Measurements from ENCODE around the gene PCMTD2. TPM values are rescaled to one million over a fixed set of nuclear protein-coding genes. Genes with fewer than 3 reads are reported as not detected.
A peak's percentile ranks its signal among the peaks of the same experiment; 100 is the strongest.

The PCMTD2 gene
- 81.8 TPM for total RNA-seq

DNA sequence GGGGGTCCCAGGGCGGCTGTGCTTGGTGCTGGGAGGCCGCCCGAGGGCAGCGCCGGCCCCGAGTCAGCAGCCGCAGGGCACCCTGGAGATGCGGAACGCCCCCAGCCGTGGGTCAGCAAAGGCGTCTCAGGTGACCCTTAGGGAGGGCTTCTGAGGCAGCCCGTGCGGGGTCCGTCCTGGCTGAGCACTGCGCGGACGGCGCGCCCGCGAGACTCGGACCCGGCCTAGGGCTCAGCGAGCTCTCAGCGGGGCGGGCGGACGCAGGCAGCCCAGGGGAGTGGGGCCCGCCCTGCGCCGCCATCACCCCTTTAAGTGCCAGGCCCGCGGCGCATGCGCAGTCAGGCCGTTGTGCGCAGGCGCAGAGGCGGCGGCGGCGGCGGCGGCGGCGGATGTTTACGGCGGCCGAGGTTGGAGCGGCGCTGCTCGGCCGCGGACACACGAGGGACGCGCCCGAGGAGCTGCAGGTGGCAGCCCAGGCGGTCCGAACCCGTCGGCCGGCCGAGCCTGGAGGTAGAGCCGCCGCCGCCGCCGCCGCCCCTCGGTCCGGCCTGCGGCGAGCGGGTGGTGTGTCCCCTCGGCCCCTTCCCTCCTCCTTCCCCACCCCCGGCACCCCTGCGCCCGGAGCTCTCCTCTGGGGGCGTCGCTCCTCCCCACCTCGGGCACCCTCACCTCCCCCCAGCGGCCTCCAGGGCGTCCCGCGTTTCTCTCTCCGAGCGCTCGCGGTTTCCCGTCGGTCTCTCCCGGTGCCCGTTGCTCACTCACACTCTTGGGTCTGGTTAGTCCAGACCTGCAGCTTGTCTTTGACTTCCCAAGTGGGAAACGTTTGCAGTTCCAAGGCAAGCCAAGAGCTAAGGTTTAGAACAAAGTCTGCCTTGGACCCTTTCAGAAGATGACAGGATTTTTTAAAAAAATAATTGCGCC, at the start of gene PCMTD2:
Gene PCMTD2, plus strand, starts transcription at position 388 of the 921 bp plus-strand sequence. CDS start 4,218 bp downstream, outside the sequence.
- DNase-seq, result peak; percentile 49

DNA sequence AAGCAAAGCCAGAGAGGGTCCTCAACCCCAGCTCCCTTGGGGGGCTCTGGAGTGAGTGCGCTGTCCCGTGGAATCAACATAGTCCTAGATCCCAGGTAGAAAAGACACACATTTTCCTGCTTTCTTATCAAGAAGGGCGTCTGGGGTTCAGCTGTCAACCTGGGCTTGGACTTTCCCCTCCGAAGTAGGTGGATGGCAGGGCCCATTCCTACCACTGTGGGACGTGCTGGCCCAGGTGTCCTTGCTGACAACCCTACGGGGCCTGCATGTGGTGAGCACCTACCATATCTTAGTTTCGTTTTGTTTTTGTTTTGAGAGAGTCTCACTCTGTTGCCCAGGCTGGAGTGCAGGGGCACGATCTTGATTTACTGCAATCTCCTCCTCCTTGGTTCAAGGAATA, 48.9 kb upstream of the PCMTD2 start:
- no peak for DNase-seq

DNA sequence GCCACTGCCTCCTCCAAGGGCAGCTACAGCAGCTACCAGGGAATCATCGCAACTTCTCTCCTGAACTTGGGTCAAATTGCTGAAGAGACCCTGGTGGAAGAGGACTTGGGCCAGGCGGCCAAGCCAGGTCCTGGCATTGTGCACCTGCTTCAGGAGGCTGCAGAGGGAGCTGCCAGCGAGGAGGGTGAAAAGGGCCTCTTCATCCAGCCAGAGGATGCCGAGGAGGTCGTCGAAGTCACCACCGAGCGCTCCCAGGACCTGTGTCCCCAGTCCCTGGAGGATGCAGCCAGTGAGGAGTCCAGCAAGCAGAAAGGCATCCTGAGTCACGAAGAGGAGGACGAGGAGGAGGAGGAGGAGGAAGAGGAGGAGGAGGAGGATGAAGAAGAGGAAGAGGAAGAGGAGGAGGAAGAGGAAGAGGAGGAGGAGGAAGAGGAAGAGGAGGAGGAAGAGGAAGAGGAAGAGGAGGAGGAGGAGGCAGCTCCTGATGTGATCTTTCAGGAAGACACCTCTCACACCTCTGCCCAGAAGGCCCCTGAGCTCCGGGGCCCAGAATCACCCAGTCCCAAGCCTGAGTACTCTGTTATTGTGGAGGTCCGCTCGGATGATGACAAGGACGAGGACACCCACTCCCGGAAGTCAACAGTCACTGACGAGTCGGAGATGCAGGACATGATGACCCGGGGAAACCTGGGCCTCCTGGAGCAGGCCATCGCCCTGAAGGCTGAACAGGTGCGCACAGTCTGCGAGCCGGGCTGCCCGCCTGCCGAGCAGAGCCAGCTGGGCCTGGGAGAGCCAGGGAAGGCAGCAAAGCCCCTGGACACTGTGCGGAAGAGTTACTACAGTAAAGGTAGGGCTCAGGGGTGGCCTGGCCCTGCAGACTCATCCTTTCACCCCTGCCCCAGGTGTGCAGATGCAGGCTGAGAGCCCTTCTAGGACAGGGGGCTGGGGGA, 47.6 kb upstream of the PCMTD2 start:
- DNase-seq, result no peak

DNA sequence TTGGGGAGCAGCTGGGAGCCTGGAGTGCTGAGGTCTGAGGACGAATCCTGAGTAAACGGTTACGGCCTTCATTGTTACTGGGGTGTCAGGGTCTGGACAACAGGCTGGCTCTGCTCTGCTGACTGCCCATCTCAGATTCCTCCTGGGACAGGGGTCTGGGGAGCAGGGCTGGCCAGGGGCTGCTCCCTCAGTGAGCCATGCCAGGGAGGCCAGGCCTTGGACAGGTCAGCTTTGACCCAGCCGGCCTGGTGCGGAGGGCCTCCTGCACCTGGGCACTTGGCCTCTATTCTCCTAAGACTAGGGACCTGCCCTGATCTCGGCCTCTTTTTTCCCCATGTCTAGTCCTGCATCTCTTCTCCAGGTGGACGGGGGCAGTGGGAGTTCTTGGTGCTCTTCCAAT, 46.4 kb upstream of the PCMTD2 start:
- no peak for DNase-seq

DNA sequence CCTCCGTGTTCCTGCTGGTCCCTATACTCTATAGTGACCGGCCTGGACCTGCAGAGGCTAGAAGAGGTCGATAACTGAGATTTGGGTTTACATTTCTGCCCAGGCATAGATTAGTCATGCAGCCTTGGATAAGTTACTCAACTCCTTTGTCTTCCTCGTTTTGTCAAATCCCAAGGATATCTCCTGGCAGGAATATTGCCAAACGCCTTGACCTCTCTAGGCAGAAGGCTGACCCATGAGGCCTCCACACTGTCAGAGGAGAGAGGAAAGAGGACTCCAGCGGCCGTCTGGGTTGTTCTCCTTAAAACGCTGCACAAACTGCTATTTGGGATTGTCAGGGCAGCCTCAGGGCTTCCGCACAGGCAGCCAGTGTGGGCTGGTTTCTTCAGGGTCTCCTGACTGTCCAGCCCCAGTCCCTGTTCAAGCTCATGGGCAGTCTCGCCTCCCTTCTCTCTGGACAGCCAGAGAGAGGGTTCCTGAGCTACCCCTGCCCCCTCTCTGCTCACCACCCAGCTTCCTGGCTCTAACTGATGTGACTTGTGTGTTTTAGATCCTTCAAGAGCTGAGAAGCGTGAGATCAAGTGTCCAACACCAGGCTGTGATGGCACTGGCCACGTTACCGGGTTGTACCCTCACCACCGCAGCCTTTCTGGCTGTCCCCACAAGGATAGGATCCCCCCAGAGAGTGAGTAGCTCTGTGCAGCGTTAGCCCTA, 44.7 kb upstream of the PCMTD2 start:
- no peak for DNase-seq

DNA sequence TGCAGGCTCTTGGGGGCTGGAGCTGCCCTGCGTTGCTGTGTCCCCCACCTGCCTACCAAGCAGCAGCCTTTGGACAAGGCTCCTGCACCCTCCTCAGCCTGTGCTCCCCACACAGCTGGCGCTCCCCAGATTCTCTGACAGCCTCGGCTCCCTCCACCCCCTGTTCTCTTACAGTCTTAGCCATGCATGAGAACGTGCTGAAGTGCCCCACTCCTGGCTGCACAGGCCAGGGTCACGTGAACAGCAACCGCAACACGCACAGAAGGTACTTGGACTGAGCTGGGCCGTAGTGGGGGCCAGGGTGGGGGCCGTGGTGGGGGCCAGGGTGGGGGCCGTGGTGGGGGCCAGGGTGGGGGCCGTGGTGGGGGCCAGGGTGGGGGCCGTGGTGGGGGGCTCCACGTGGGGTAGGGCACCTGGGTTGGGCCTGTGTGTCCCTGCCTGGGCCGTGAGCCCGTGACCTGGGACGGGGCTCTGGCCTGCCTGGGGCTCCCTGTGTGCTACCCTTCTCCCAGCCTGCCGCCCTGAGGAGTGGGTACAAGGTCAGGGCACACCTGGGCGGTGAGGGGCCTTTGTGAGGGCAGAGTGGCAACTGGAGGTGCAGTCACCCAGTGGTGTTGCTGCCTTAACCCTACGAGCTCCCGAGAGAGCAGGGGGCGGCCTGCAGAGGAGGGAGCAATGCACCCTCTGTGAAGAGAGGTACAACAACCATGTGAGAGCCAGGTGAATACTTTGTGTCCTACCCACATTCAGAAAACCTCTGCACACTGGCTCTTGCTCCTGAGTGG, 43.5 kb upstream of the PCMTD2 start:
- no peak for DNase-seq

DNA sequence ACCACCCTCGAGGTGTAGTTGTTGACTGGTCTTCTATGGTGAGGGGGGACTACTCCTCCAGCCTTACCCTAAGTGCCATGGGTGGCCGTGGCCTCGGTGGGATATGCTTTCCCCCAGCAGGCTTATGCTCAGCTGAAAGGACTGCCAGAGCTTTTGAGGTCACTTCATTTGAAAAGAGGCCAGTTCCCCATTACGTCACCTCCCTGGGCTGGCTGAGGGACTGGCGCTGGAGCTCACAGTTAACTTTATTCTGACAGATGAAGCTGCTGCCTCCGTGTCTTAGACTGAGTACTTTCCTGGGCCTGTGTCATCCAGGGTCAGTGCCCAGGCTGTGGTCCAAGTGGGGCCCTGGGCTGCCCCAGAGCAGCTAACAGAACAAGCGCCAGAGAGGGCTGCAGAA, 42.8 kb upstream of the PCMTD2 start:
- peak; percentile 45 for DNase-seq

DNA sequence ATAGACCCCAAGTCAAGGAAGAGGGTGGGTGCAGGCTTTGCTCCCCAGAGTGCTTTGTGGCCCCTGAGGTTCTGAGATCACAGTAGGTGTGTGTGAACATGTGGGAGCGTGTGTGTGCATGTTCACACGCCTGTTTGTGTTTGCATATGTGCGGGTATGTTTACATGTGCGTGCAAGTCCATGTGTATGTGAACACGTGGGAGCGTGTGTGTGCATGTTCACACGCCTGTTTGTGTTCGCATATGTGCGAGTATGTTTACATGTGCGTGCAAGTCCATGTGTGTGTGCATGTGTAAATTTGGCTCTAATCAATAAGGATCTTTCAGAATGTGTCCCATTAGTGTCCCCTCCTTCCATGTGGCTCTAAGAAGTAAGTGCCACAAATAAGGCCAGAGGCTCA, 41.4 kb upstream of the PCMTD2 start:
- DNase-seq, result no peak

DNA sequence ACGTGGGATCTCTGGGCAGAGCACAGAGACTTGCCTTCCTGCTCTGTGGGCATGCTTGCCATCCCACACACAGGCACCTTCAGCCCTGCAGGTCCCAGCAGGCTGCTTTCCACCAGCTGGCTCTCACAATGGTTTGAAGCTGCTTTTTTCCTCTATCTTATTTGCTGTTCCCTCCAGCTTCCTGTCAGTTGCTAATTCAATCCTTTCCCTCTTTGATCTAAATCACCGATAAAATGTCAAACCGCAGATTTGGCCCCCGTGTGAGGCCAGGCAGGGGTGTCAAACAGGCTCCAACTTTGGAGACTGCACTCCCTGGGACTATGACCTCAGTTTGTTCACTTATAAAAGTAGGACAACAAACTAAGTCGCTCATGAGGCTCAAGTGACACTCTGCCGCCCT, 40.6 kb upstream of the PCMTD2 start:
- no peak for DNase-seq

DNA sequence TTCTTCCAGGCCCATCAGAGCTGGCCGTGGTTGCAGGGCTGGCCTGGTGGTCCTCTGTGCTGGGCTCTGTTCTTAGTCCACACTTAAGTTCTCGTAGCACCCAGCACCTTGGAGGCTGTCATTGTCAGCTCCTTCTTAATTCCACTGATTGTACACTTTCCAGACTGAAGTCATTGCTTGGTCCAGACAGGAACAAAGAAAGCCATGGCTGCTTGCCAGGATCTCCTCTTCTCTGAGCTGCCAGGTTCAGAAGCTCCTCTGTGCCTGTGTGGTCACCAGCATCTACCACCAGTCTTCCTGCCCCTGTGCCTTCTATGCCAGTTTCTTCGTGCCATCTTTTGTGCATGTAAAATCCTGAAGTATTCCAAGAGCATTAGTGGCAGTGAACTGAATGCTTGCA, 39.5 kb upstream of the PCMTD2 start:
- no peak for DNase-seq

DNA sequence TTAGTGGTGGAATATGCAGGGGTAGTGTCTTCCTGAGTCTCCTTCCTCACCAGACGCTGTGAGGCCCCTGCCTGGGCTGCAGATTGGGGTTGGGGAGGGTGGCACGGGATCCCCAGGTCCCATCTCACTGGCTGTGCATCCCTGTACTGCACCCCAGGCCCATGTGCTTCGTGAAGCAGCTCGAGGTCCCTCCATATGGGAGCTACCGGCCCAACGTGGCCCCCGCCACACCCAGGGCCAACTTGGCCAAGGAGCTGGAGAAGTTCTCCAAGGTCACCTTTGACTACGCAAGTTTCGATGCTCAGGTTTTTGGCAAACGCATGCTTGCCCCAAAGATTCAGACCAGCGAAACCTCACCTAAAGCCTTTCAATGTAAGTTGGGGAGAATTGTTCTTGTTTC, 38.6 kb upstream of the PCMTD2 start:
- no peak for DNase-seq

DNA sequence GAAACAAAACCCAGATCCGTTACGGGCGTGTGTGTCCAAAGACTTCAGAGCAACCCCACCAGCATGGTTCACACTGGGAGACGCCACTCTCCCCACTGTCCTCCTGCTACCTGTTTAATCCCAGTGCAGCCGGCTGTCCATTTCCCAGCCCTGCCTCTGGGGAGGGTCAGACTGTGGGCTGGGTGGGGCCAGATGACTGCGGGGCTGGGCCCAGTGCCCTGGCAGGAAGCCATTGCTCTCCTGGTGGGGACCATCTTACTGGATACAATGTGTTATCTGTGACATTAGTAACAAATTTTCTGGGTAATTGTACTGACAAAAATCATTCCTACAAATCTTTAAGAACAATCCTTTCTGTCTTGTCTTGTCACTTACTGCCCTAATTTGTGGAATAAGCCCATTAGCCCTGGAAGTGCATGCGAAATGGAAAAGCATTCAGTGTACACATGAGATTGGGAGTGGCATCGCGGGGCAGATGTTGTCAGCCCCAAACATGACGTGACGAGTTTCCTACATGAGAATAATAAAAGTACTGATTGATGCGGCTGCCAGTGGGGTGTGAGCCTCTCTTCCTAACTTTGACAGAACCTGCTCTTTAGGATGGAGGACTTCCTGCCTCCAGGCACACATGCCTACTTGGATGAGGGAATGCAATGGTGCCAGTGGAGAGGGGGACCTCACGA, 37.9 kb upstream of the PCMTD2 start:
- peak; percentile 41 for DNase-seq

DNA sequence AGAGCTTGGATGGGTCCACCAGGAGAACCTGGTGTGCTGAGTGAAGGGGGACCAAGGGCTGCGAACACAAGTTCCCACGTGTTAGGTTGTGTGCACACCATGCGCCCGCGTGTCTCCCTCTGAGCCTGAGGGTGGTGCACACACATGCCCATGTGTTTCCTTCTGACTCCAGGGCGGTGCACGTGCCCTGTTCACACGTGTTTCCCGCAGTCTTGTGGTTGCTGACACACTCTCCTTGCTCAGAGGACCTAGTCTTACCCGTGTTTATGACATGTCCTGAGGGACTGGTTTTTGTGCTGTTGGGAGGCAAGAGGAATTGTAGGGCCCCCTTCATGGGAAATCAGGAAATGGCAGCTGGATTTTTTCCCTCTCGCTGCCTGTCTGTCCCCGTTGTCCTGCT, 36.3 kb upstream of the PCMTD2 start:
- DNase-seq, result no peak

DNA sequence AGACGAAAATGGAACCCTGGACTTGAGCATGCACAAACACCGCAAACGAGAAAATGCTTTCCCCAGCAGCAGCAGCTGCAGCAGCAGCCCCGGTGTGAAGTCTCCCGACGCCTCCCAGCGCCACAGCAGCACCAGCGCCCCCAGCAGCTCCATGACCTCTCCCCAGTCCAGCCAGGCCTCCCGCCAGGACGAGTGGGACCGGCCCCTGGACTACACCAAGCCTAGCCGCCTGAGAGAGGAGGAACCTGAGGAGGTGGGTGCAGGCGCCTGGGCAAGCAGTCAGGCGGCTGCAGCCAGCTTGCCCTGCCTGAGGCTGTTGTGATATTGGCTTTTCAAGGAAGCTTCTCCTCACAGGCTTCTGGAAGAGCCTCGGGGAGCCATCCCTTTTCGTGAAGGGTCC, 35.8 kb upstream of the PCMTD2 start:
- no peak for DNase-seq

DNA sequence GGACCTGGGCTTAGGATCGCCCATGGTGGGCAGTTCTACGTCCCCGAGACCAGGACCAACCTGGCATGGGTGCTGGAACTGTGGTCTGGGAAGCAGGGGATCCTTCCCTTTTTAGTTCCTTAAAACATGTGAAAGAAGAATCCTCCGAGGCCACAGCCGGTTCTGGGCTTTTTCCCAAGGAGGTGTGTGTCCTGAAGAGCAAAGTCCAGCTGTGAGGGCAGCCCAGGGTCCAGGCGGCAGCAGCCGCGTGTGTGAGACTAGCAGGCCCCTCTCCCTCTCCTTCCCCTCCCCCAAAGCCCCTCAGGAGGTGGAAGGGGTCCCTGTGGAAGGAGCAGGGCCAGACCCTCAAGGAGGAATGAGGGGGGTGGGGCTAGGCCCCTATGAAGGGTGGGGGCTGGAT, 35.1 kb upstream of the PCMTD2 start:
- DNase-seq, result no peak

DNA sequence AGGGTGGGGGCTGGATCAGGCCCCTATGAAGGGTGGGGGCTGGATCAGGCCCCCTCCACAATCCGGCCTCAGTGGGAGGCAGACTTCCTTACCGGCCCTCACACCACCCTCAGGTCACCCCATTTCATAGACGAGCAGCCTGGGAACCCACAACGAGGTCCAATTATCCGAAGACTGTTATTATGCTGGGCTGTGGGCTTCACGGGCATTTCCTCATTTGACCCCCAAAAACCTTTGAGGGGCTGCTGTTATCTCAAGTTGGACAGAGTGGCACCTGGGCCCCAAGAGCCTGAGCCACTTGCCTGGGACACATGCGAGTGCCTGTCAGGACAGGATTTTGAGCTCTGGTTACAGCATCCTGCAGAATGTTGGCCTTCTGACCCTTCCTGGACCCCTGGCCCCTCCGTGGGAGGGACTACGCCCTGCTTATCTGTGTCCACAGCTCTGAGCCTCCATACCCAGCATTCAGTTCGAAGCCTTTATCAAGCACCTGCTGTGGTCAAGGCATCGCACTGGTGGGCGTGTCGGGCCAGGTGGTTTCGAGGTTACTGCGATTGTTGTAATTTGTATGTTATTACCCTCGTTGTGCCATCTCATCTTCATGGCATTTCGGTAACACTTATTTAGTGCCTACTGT, 34.5 kb upstream of the PCMTD2 start:
- no peak for DNase-seq

DNA sequence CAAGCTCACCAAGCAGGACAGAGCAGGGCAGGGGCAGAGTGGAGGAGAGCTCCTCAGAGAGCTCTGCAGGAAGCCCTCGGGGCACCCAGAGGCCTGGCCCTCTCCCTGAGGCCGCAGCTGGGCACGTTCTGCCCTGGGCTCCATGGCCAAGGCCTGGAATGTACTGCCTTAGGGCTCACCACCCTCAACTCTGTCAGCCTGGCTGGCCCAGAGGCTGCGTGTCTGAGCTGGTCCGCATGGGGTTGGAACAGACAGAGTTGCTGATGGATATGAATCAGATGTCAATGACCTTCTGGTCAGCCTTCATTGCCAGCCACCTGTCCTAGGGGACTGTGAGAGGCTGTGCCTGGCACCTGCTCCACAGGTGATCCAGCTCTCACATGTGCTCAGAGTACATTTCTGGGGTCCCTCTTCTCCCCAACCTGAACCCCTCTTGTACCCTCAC, 33.2 kb upstream of the PCMTD2 start:
- no peak for DNase-seq

DNA sequence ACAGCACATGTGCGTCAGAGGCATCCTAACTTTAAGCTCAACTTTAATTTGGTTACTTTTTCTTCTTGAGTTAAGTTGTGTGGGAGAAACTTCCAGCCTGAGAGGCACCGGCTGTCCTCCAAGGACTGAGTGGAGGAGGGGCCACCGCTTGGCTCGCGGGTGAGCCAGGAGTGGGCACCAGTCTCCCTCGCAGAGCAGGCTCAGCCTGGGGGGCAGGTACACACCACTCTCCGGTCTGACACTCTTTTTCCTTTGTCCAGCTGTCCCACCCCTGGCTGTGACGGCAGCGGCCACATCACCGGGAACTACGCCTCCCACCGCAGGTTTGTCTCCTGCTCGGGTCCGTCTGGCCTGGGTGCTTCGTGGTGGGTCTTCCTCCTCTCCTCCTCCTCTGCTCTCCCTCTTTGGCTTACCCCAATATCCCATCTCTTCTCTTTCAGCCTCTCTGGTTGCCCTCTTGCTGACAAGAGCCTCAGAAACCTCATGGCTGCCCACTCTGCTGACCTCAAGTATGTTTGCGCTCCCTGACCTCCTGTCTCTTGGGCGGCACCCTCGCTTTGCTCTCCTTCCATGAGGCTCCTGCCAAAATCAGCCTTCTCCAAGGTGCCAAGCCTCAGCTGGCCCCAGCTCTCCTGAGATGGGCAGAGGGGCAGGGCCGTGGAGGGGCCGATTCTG, 32.6 kb upstream of the PCMTD2 start:
- no peak for DNase-seq

DNA sequence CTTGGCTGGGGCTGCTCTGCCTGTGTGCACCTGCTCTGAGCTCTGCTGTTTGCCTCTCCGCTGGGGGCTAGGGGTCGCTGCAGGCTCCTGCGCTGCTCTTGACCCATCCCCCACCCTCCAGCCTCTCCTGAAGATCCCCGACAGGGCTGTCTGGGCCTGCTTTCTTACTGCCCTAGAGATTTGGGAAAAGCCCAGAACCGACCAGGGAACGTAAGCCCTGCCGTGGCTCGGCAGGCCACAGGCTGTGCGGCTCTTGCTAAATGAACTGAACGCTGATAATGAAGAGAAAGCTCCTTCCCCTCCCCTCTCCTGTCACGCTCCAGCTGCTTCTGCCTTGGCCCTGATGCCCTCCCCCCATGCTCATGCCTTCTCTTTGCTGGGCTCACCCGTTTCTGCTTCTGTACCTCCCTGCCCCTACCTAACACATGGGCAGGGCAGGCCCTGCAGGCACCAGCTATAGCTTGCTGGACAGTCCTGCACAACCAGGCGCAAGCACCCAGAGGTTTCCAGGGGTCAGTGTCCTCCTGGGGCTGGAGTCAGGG, 32.0 kb upstream of the PCMTD2 start:
- no peak for DNase-seq
